Measurements from ENCODE around the gene DCDC1. TPM values are rescaled to one million over a fixed set of nuclear protein-coding genes. Genes with fewer than 3 reads are reported as not detected.

The DCDC1 gene
- total RNA-seq, 120 experiments from 2014 or later = 0.80 to 6.7 (median 2.9) TPM

Other genes starting within 250 kb of the DCDC1 start
- gene DNAJC24, start 121 bp upstream of the DCDC1 start, total RNA-seq = 10 to 100 TPM; 13.7 to 38.1 (median 21.7) TPM
- 10 to 100 TPM; 13.9 to 61.2 (median 26.3) TPM for gene IMMP1L, start 139.9 kb upstream of the DCDC1 start, total RNA-seq
- gene ELP4, start 140.0 kb upstream of the DCDC1 start, total RNA-seq = 10 to 100 TPM; 18.9 to 42.6 (median 27.0) TPM